Central memory CD8-positive, alpha-beta T cell (primary cell): Measurements from ENCODE around the gene CDH12.

Experiments used
- ATAC-seq: fragments of 150-1000 bp; cut with Tn5 transposase; replicated peaks from 2 replicates; pipeline ENCODE4 v1.10.0; 2022; ENCODE audit warnings: mild to moderate bottlenecking, moderate FRiP score, moderate number of reproducible peaks; ENCODE audit not compliant: poor library complexity, severe bottlenecking; ENCODE audit errors: extremely low read depth
- DNase-seq, 2 donors: peaks; one replicate each; pipeline ENCODE4 v3.0.0; 2021; ENCODE audit warnings: low spot score in 2 of 2
- H3K27ac Mint-ChIP-seq: one replicate; pipeline ENCODE4 v1.8.0; 2022; ENCODE audit warnings: low read depth, mild to moderate bottlenecking, moderate library complexity, mixed read lengths
- H3K27me3 Mint-ChIP-seq: one replicate; pipeline ENCODE4 v1.8.0; 2022; ENCODE audit warnings: mixed read lengths
- H3K36me3 Mint-ChIP-seq: one replicate; pipeline ENCODE4 v1.8.0; 2022; ENCODE audit warnings: mild to moderate bottlenecking, moderate library complexity, mixed read lengths; ENCODE audit not compliant: insufficient read depth
- H3K4me1 Mint-ChIP-seq: one replicate; pipeline ENCODE4 v1.8.0; 2022; ENCODE audit warnings: mixed read lengths
- H3K4me3 Mint-ChIP-seq: one replicate; pipeline ENCODE4 v1.8.0; 2022; ENCODE audit warnings: mild to moderate bottlenecking, moderate library complexity, mixed read lengths
- H3K9me3 Mint-ChIP-seq: one replicate; pipeline ENCODE4 v1.8.0; 2022; ENCODE audit warnings: mixed read lengths

The CDH12 gene

DNA sequence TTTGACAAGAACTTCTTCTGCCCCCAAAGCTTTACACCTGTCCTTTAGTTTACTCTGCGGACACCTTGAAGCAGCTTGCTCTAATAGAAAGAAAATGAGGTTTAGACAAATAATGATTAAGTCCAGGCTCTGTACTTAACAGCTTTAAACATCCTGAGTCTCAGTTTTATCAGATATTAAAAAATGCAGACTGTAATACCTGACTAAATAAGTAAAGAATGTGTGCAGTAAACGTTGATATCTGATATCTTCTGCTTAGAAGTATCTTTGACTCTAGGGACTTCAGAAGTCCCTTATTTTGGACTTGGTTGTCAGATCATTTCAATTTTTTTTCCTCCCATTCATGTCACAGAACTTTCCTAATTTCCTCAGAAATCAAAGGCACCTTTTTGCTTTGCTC lies 1060.4 kb downstream of the CDH12 start:
- H3K27ac Mint-ChIP-seq: no peak overlapping the region
- DNase-seq: no peak
- H3K4me1 Mint-ChIP-seq: no peaks in the 10 kb centered on the region
- no peaks in the 10 kb centered on the region for H3K27me3 Mint-ChIP-seq
- no peaks in the 10 kb centered on the region for H3K36me3 Mint-ChIP-seq
- ATAC-seq: no peak
- H3K9me3 Mint-ChIP-seq: peaks cover 7% of the 10 kb centered on the region
- no peak overlapping the region for H3K4me3 Mint-ChIP-seq

GRCh38 chr5:21791304-21791703 lies 1061.8 kb downstream of the CDH12 start:
- H3K36me3 Mint-ChIP-seq: no peaks in the 10 kb centered on the region
- DNase-seq (no peak), ATAC-seq (no peak)
- no peak overlapping the region for H3K4me3 Mint-ChIP-seq
- H3K27me3 Mint-ChIP-seq: no peaks in the 10 kb centered on the region
- no peaks in the 10 kb centered on the region for H3K4me1 Mint-ChIP-seq
- no peak overlapping the region for H3K27ac Mint-ChIP-seq
- peaks cover 7% of the 10 kb centered on the region for H3K9me3 Mint-ChIP-seq

GRCh38 chr5:21784487-21784886 lies 1068.7 kb downstream of the CDH12 start:
- no peak overlapping the region for H3K4me3 Mint-ChIP-seq
- no peak for ATAC-seq
- H3K4me1 Mint-ChIP-seq: no peaks in the 10 kb centered on the region
- no peaks in the 10 kb centered on the region for H3K27me3 Mint-ChIP-seq
- H3K36me3 Mint-ChIP-seq: no peaks in the 10 kb centered on the region
- H3K27ac Mint-ChIP-seq: no peak overlapping the region
- peaks cover 7% of the 10 kb centered on the region for H3K9me3 Mint-ChIP-seq
- no peak for DNase-seq

DNA sequence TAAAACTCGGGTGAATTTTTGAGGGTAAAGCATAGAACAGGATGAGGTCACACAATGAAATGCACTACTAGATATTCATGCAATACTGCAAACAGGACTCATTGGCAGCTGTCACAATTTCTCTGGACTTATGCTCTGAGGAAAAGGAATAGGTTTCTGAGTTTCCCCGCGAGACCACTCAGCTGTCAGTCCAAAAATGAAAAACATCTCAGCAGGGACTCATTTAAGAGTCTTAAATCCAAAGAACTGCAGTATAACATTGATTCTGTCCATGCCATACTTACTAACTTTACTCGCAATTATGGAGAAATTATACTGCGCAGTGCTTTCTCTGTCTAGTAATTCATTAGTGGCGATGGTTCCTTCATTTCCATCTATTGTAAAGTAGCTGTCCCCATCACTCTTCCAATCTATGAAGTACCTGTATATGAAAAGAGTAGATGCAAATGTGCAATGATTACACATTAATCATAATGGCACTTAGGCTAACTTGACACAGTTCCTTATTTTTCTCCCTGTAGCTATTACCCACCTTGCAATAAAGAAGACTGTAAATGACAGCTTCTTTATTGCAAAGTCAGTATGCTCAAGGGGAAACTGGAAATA lies 1070.0 kb downstream of the CDH12 start:
- ATAC-seq: no peak

GRCh38 chr5:21776466-21776865 lies 1076.7 kb downstream of the CDH12 start:
- peaks cover 17% of the 10 kb centered on the region for H3K9me3 Mint-ChIP-seq
- no peaks in the 10 kb centered on the region for H3K27me3 Mint-ChIP-seq
- no peaks in the 10 kb centered on the region for H3K36me3 Mint-ChIP-seq
- H3K27ac Mint-ChIP-seq: no peak overlapping the region
- H3K4me1 Mint-ChIP-seq: no peaks in the 10 kb centered on the region
- DNase-seq: no peak
- no peak for ATAC-seq
- H3K4me3 Mint-ChIP-seq: no peak overlapping the region

More for the DNA sequence above, 1070.0 kb downstream of the CDH12 start:
- Mint-ChIP-seq H3K4me3 (no peak overlapping the region), H3K9me3 (peaks cover 7% of the 10 kb centered on the region), H3K36me3 (no peaks in the 10 kb centered on the region), H3K4me1 (no peaks in the 10 kb centered on the region), H3K27ac (no peak overlapping the region), H3K27me3 (no peaks in the 10 kb centered on the region)
- no peak for DNase-seq

- DNase-seq: no peak
- H3K36me3 Mint-ChIP-seq: no peaks in the 10 kb centered on the region
- ATAC-seq: no peak
- peaks cover 17% of the 10 kb centered on the region for H3K9me3 Mint-ChIP-seq
- no peak overlapping the region for H3K27ac Mint-ChIP-seq
- no peaks in the 10 kb centered on the region for H3K4me1 Mint-ChIP-seq
- no peaks in the 10 kb centered on the region for H3K27me3 Mint-ChIP-seq
- no peak overlapping the region for H3K4me3 Mint-ChIP-seq
Observed at GRCh38 chr5:21774801-21775200, 1078.3 kb downstream of the CDH12 start.

DNA sequence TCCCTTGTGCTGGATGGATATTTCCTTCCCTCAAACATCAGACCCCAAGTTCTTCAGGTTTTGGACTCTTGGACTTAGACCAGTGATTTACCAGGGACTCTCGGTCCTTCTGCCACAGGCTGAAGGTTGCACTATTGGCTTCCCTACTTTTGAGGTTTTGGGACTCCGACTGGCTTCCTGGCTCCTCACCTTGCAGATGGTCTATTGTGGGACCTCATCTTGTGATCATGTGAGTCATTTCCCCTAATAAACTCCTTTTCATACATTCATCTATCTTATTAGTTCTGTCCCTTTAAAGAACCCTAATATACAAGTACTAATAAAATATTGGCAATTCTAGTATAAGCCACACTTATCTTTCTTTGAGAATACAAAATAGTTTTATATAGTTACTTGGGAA lies 1078.9 kb downstream of the CDH12 start:
- no peaks in the 10 kb centered on the region for H3K4me1 Mint-ChIP-seq
- H3K4me3 Mint-ChIP-seq: no peak overlapping the region
- H3K27me3 Mint-ChIP-seq: no peaks in the 10 kb centered on the region
- H3K27ac Mint-ChIP-seq: no peak overlapping the region
- DNase-seq (no peak), ATAC-seq (no peak)
- peaks cover 17% of the 10 kb centered on the region for H3K9me3 Mint-ChIP-seq
- no peaks in the 10 kb centered on the region for H3K36me3 Mint-ChIP-seq

DNA sequence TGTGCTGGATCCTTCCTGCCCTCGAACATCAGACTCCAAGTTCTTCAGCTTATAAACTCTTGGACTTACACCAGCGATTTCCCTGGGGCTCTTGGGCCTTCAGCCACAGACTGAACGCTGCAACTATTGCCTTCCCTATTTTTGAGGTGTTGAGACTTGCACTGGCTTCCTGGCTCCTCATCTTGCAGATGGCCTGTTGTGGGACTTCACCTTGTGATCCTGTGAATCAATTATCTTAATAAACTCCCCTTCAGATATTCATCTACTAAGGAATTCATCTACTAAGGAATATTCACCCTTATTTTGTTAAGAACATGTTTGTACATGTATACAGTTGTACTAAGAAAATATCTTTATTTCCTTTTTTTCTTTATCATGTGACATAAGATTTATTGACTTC lies 1079.7 kb downstream of the CDH12 start:
- ATAC-seq: no peak
- Mint-ChIP-seq H3K27me3 (no peaks in the 10 kb centered on the region), H3K36me3 (no peaks in the 10 kb centered on the region), H3K4me3 (no peak overlapping the region), H3K27ac (no peak overlapping the region), H3K9me3 (peaks cover 17% of the 10 kb centered on the region), H3K4me1 (no peaks in the 10 kb centered on the region)
- DNase-seq: no peak

DNA sequence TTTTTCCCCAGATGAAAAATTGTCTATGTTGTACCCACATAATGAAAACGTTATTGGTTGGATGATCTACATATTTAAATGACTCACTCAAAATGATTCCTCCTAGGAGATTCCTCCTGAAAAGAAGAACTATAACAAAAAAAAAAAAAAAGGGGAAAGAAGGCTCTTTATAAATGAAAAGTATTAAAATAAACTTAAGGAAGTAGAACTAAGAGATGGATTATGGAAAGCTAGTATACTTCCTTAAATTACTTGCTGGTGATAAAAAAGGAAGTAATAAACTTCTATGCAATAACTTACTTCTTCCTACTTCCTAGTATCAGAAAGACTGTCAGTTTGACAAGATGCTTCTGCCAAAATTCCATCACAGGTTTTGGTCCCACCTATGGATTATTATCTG lies 1087.7 kb downstream of the CDH12 start:
- H3K4me3 Mint-ChIP-seq: no peak overlapping the region
- no peaks in the 10 kb centered on the region for H3K36me3 Mint-ChIP-seq
- no peak overlapping the region for H3K27ac Mint-ChIP-seq
- DNase-seq (no peak), ATAC-seq (no peak)
- H3K9me3 Mint-ChIP-seq: peaks cover 6% of the 10 kb centered on the region
- no peaks in the 10 kb centered on the region for H3K4me1 Mint-ChIP-seq
- no peaks in the 10 kb centered on the region for H3K27me3 Mint-ChIP-seq

DNA sequence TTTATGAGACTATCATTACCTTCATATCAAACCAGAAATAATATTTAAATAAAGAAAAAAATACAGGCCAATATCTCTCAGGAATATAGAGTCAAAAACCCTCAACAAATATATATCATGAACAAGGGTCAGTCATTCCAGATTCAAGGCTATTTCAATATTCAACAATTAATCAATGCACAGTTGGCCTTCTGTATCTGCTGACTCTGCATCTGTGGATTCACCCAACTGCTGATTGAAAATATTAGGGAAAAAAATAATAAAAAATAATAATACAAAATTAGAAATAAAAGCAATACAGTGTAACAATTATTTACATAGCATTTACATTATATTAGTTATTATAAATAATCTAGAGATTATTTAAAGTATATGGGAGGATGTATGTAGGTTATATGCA lies 1114.0 kb downstream of the CDH12 start:
- Mint-ChIP-seq H3K27ac (no peak overlapping the region), H3K27me3 (no peaks in the 10 kb centered on the region), H3K4me1 (no peaks in the 10 kb centered on the region), H3K4me3 (no peak overlapping the region), H3K9me3 (peaks cover 27% of the 10 kb centered on the region), H3K36me3 (no peaks in the 10 kb centered on the region)
- ATAC-seq: no peak
- no peak for DNase-seq

DNA sequence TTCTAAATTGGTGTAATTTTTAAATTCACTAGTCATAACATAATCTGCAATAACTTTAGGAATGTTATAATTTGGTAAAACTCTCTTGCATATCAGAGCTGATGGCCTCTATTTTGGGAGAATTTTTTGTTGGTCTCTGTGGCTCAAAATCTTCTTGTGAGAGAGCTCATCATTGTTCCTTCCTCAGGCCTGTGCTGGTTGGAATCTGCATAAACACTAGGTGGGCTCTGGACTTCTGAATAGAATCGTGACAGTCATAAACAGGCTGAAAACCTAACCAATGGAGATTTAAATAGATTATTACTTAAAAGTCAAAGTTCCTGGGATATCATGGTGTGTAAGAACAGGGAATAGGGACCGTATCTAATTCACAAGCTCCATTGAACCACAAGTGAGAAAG lies 1129.6 kb downstream of the CDH12 start:
- H3K9me3 Mint-ChIP-seq: peaks cover 10% of the 10 kb centered on the region
- no peak overlapping the region for H3K27ac Mint-ChIP-seq
- H3K4me3 Mint-ChIP-seq: no peak overlapping the region
- no peaks in the 10 kb centered on the region for H3K27me3 Mint-ChIP-seq
- ATAC-seq (no peak), DNase-seq (no peak)
- H3K4me1 Mint-ChIP-seq: no peaks in the 10 kb centered on the region
- H3K36me3 Mint-ChIP-seq: no peaks in the 10 kb centered on the region

GRCh38 chr5:21711866-21712758 lies 1141.0 kb downstream of the CDH12 start:
- H3K36me3 Mint-ChIP-seq: no peaks in the 10 kb centered on the region
- no peaks in the 10 kb centered on the region for H3K27me3 Mint-ChIP-seq
- H3K4me1 Mint-ChIP-seq: no peaks in the 10 kb centered on the region
- ATAC-seq (no peak), DNase-seq (no peak)
- no peak overlapping the region for H3K4me3 Mint-ChIP-seq
- no peak overlapping the region for H3K27ac Mint-ChIP-seq
- peaks cover 11% of the 10 kb centered on the region for H3K9me3 Mint-ChIP-seq

GRCh38 chr5:21709770-21710169 lies 1143.4 kb downstream of the CDH12 start:
- Mint-ChIP-seq H3K4me3 (no peak overlapping the region), H3K27me3 (no peaks in the 10 kb centered on the region), H3K9me3 (peaks cover 11% of the 10 kb centered on the region), H3K36me3 (no peaks in the 10 kb centered on the region), H3K4me1 (no peaks in the 10 kb centered on the region), H3K27ac (no peak overlapping the region)
- DNase-seq: no peak
- ATAC-seq: no peak
